ENCODE results near the gene GET4.

GET4 gene

GRCh38 chr7:901388-902154 is 25.2 kb downstream of the GET4 start:
- DNase-seq: peak; percentile 58

DNA sequence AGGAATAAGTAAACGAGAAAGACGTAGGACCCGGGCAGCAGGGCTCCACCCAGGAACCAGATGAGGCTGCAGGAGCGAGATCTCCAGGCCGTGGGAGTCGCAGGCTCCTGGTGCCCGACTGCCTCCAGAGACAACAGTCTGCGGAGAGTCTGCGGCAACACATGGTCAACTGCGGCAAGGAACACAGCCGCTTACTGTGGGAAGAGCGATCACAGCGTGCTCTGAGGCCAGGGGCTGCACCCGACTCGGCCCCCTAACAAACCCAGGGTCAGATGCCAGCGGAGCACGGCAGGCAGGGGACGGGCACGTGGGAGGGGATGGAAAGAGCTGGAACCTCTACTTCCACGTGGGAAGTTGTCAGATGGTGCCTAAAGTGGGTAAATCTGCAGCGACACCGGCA is 26.6 kb downstream of the GET4 start:
- DNase-seq: no peak

DNA sequence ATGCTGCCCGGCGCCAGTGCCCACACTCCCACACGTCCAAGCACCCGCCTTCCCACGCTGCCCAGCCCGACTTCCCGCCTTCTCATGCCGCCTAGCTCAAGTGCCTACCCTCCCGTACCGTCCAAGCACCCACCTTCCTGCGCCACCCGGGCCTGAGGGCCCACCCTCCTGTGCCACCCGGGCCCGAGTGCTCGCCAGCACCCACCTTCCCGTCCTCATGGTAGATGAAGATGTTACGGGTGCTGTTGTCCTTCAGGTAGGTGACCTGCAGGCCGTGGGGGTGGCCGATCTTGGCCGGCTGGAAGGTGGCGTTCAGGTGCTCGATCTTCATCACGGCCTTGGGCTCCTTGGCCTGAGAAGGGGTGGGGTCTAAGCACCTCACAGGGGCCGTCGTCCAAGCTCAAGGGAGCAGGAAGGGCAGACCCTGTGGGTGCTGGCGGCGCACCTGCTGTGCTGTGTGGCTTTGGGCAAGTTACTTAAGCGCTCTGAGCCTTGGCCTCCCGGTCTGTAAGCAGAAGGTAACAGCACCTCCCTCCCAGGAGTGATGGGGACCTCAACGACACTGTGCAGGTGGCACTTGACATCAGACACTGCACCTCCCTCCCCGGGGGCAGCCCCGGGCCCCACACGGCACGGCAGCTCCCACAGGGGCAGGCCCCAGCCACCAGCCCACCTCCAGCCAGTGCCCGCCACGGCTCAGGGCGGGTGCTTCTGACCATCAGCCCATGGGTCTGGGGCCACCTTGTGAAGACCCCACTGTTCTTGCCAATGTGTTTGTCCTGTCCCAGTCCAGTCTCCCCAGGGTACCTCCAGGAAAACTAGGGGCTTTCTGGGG is 27.8 kb downstream of the GET4 start:
- no peak for DNase-seq

DNA sequence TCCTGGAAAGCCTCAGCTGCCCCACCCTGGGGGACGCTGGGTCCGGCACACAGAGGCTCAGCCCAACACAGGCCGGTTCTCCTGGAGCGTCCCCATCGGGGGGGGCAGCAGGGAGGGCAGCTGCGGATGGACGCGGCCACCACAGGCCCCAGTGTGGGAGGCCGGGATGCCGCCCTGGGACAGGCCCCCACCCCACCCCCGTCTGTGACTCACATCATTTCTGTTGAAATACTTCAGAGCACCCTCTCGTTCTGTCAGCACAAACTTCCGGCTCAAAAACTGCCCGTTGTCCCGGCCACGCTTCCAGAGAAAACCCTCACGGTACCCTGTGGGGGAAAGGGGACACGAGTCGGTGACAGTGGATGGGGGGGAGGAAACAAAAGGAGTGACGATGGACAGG is 28.5 kb downstream of the GET4 start:
- DNase-seq: no peak

DNA sequence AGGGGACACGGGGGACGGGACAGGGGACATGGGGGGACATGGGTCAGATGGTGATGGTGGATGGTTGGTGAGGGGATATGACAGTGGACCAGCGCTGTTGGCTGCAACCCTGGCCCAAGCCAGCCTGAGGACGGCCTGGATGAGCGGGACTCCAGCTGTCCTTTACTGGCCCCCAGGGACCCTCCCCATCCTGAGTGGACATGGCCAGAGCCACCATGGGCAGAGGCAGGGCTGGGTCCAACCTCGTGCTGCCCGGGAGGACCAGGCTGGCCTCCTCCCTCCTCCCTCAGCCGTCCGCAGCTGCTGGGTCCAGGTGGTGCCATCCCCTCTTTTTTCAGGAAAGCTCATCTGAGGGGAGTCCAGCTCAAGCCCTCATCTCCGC is 30.4 kb downstream of the GET4 start:
- DNase-seq: no peak

- DNase-seq: no peak
Measured at GRCh38 chr7:907158-907980, 31.0 kb downstream of the GET4 start.

DNA sequence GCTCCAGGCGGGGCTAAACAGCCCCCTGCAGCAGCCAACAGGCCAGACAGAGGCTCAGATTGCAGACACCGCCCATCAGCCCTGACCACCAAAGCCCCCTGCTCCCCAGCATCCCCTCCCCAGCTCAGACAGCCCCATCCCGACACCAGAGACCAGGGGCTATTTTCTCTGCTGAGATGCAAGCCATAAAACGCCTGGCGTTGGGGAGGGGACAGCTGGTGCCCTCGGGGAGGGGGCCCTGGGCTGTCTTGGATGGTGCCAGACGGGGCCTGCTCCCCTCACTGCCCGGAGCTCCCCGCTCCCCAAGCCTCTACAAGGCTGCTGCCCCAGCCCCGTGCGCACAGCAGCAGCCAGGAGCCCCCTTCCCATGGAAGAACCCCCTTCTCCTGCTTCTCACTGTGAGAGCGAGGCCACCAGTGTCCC is 31.8 kb downstream of the GET4 start:
- no peak for DNase-seq

GRCh38 chr7:908591-909357 is 32.4 kb downstream of the GET4 start:
- DNase-seq: peak; percentile 34

- DNase-seq: no peak
Measured at GRCh38 chr7:909358-910329, 33.3 kb downstream of the GET4 start.

- no peak for DNase-seq
Measured at GRCh38 chr7:910441-910861, 34.1 kb downstream of the GET4 start.

DNA sequence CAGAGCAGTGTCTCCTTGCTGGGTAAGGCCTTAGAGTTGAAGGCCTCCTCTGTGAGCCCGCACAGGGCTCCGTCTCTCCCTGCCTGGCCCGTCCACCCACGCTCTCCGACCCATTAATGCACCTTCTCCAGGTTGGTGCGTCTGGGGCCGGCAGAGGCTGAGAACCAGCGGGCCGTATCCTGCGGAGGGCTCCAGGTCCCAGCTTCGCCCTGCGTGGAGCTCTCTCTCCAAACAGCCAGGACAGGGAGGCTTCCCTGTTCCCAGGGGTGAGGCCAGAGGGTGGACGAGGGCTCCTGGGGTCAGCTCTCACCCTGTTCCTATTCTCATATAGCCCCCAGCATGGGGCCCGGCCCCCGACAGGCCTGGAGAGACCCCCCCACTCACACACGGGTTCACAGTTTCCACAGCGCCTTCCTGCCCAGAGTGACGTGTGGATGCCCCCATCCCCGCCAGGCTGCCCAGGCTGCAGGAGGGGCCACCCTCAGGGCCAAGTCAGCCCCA is 34.6 kb downstream of the GET4 start:
- no peak for DNase-seq

- DNase-seq: no peak
Measured at GRCh38 chr7:911791-912480, 35.6 kb downstream of the GET4 start.

GRCh38 chr7:913736-914520 is 37.6 kb downstream of the GET4 start:
- no peak for DNase-seq

- DNase-seq: no peak
Measured at GRCh38 chr7:914521-915194, 38.3 kb downstream of the GET4 start.

- DNase-seq: no peak
Measured at GRCh38 chr7:915291-916218, 39.2 kb downstream of the GET4 start.

DNA sequence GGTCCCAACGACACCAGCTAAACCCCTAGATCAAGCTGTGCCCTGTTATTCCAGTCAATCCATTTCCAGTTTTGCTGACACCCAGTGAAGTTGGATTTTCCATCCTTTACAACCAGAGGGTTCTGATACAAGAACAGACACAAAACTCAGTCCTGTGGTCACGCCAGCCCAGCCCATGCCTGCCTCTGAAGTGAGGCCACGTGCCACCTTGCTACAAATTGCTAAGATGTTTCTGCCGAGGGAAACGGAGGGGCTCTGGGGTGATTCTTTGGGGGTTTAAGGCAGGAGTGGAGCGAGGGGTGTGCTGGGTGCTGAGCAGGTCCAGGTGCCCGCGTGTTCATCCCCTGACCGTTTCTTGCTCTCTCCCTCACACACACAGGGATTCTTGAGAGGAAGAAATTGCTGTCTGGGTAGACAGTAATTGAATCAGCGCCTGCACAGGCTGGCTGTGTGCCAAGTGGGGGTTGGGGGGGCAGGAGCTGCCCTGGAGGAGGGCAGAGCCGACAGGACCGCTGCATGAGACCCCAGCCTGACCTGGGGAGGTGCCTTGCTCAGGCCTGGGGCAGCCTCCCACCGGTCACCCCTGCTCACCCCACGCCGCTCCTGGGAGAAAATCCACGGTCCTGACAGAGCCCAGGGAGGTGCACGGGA is 40.1 kb downstream of the GET4 start:
- no peak for DNase-seq
